ENCODE results near the gene PRXL2B.

GRCh38 chr1:2573250-2573920 is 13.2 kb upstream of the PRXL2B start:
- TF ChIP-seq, protein P1, sequence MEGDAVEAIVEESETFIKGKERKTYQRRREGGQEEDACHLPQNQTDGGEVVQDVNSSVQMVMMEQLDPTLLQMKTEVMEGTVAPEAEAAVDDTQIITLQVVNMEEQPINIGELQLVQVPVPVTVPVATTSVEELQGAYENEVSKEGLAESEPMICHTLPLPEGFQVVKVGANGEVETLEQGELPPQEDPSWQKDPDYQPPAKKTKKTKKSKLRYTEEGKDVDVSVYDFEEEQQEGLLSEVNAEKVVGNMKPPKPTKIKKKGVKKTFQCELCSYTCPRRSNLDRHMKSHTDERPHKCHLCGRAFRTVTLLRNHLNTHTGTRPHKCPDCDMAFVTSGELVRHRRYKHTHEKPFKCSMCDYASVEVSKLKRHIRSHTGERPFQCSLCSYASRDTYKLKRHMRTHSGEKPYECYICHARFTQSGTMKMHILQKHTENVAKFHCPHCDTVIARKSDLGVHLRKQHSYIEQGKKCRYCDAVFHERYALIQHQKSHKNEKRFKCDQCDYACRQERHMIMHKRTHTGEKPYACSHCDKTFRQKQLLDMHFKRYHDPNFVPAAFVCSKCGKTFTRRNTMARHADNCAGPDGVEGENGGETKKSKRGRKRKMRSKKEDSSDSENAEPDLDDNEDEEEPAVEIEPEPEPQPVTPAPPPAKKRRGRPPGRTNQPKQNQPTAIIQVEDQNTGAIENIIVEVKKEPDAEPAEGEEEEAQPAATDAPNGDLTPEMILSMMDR (IDR thresholded peaks at IDR 0.05), result no peak
- TF ChIP-seq POLR2A (IDR thresholded peaks at IDR 0.05), result no peak

Data from right lobe of liver (tissue), 4 donors.